ENCODE results near the gene NPHS1.
"Not testable (repeated sequence)": the region's sequence is repeated elsewhere in the genome, so short reads cannot be mapped to it uniquely, and the experiment has no call there.

NPHS1 gene

DNA sequence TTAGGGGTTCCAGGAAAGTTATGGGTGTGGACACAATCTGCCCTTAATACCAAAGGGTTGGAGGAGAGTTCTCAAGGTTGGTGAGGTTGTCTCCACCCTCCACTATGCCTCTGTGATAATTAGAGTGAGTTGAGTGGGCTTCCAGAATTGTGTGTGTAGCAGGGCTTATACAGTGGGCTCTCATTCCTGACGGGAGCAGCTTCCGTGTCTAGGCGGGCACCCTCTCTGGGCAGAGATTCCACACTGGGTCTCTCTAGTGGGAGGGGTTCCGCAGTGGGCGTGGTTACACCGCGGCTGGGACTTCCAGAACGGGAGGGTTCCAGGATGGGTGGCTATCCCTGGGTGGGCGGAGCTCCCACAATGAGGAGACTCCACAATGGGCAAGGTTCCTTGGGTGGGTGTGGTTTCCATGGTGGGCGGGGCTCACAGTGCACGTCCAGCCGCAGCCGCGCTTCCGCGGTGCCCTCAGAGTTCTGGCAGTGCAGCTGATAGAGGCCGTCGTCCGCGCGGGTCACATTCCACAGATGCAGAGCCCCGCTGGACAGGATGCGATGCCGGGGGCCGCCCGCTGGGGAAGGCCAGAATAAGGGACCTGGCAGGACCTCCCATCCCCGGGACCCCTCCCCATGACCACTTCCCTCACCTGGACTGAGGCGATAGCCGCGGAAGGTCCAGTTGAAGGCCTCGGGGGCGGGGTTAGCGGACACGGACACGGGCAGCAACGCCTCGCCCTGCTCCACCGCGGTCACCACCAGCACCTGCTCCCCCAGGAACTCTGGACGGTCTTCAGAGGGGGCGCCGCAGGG is 8.4 kb downstream of the NPHS1 start:
- in situ Hi-C loops (cut with HindIII; ENCODE audit: low sequenced_read_pairs): no loop called here
- TF ChIP-seq CTCF (IDR thresholded peaks at IDR 0.05; ENCODE audit: low read depth, low read length, missing control alignments): no peak
- DNase-seq (ENCODE audit: low read depth): no peak
- no peak overlapping the region for H3K4me3 ChIP-seq (ENCODE audit: low read depth, low read length)

DNA sequence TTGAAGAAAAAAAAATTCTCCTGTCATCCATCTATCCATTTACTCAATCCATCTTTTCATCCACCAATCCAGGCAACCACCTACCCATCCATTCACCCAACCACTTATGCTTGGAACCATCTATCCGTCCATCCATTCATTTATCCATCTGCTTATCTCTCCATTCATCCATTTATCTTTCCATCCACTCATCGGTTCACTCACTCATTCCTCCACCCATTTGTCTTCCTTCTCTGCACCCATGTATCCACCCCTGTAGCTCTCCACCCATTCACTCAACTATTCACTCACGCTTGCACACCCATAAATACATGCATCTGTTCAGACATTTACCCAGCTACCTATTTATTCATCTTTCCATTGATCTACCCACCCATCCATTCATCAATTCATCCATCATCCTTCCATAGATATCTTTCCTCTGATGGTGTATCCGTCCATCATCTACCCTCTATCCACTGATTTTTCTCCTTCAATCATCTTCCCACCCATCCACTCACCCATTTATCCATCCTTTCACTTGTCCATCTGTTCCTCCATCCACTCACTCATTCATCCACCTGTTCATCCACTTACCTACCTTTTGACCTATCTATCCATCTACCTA is 9.5 kb downstream of the NPHS1 start:
- no peak overlapping the region for H3K4me3 ChIP-seq (ENCODE audit: low read depth, low read length)
- no peak for DNase-seq (ENCODE audit: low read depth)
- TF ChIP-seq CTCF (IDR thresholded peaks at IDR 0.05; ENCODE audit: low read depth, low read length, missing control alignments): no peak
- in situ Hi-C loops (cut with HindIII; ENCODE audit: low sequenced_read_pairs): no loop called here

GRCh38 chr19:35841961-35842595 is 10.2 kb downstream of the NPHS1 start:
- in situ Hi-C loops (cut with HindIII; ENCODE audit: low sequenced_read_pairs): no loop called here
- H3K4me3 ChIP-seq (ENCODE audit: low read depth, low read length): no peak overlapping the region
- DNase-seq (ENCODE audit: low read depth): no peak
- TF ChIP-seq CTCF (IDR thresholded peaks at IDR 0.05; ENCODE audit: low read depth, low read length, missing control alignments): no peak

DNA sequence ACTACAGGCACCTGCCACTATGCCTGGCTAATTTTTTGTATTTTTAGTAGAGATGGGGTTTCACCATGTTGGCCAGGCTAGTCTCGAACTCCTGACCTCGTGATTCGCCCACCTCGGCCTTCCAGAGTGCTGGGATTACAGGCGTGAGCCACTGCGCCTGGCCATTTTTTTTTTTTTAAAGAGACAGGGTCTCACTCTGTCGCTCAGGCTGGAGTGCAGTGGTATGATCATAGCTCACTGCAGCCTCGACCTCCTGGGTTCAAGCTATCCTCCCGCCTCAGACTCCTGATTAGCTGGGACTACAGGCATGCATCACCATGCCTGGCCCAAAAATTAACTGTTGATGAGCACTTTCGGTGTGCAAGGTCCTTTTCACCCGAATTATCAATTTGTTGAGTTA is 16.2 kb downstream of the NPHS1 start:
- H3K4me3 ChIP-seq (ENCODE audit: low read depth, low read length); DNase-seq (ENCODE audit: low read depth): not testable (repeated sequence)
- in situ Hi-C loops (cut with HindIII; ENCODE audit: low sequenced_read_pairs): loop anchor here (5.0 kb wide), 1 partner anchor 171 kb away; the partner anchor contains the start of gene SYNE4

GRCh38 chr19:35833972-35834371 is 18.3 kb downstream of the NPHS1 start:
- in situ Hi-C loops (cut with HindIII; ENCODE audit: low sequenced_read_pairs): no loop called here
- DNase-seq (ENCODE audit: low read depth): no peak
- no peak overlapping the region for H3K4me3 ChIP-seq (ENCODE audit: low read depth, low read length)
- no peak for TF ChIP-seq CTCF (IDR thresholded peaks at IDR 0.05; ENCODE audit: low read depth, low read length, missing control alignments)

GRCh38 chr19:35832054-35832453 is 20.2 kb downstream of the NPHS1 start:
- in situ Hi-C loops (cut with HindIII; ENCODE audit: low sequenced_read_pairs): no loop called here
- no peak for DNase-seq (ENCODE audit: low read depth)
- no peak overlapping the region for H3K4me3 ChIP-seq (ENCODE audit: low read depth, low read length)
- TF ChIP-seq CTCF (IDR thresholded peaks at IDR 0.05; ENCODE audit: low read depth, low read length, missing control alignments): no peak

DNA sequence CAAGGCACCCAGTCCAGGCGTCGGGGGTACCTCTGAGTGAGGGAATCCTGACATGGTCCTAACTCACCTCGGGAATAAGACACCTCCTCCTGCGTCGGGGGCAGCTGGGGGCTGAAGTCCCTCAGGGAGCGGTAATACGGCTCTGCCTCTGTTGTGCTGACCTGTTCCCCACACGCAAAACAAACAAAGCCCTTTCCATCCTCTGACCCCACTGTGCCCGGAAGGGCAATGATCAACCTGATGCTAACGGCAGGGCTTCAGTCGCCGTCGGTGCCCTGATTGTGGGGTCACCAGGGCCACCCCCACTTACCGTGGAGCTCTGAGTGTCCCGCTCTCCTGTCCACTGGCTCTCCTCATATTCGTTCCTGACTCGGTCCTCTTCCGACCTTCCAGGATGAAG is 21.3 kb downstream of the NPHS1 start:
- in situ Hi-C loops (cut with HindIII; ENCODE audit: low sequenced_read_pairs): no loop called here
- no peak for DNase-seq (ENCODE audit: low read depth)
- TF ChIP-seq CTCF (IDR thresholded peaks at IDR 0.05; ENCODE audit: low read depth, low read length, missing control alignments): no peak
- no peak overlapping the region for H3K4me3 ChIP-seq (ENCODE audit: low read depth, low read length)
